ENCODE data around the gene UNC93B1.
"Not testable (repeated sequence)": the region's sequence is repeated elsewhere in the genome, so short reads cannot be mapped to it uniquely, and the experiment has no call there.

UNC93B1 gene

GRCh38 chr11:67993821-67994220 is 10.1 kb downstream of the UNC93B1 start:
- POLR2A ChIA-PET (ENCODE audit: low non-redundant PET); H3K27ac ChIP-seq; DNase-seq (ENCODE audit: low spot score): not testable (repeated sequence)
- peak; percentile 55 for TF ChIP-seq CTCF (conservative IDR thresholded peaks at IDR 0.05; ENCODE audit: low read depth)
- CTCF ChIA-PET = interaction anchor here (0.6 to 1.2 kb wide), 4 partner anchors 17 to 428 kb away, joined by 3 read pairs; no protein-coding TSS in a partner anchor

GRCh38 chr11:67991347-67992121 is 12.4 kb downstream of the UNC93B1 start:
- H3K27ac ChIP-seq; POLR2A ChIA-PET (ENCODE audit: low non-redundant PET); DNase-seq (ENCODE audit: low spot score): not testable (repeated sequence)
- CTCF ChIA-PET = interaction anchor here (0.6 kb wide), 1 partner anchor 279 kb away, joined by 3 read pairs; no protein-coding TSS in a partner anchor

GRCh38 chr11:67990546-67991346 is 13.2 kb downstream of the UNC93B1 start:
- CTCF ChIA-PET; DNase-seq (ENCODE audit: low spot score); H3K27ac ChIP-seq; POLR2A ChIA-PET (ENCODE audit: low non-redundant PET): not testable (repeated sequence)

- CTCF ChIA-PET = not testable (repeated sequence)
These were observed 18.6 kb downstream of the UNC93B1 start for GRCh38 chr11:67985302-67985701.

GRCh38 chr11:67983951-67984350 is 19.9 kb downstream of the UNC93B1 start:
- no peak for TF ChIP-seq CTCF (conservative IDR thresholded peaks at IDR 0.05; ENCODE audit: low read depth)
- H3K27ac ChIP-seq = no peak overlapping the region
- CTCF ChIA-PET = no interaction called here
- POLR2A ChIA-PET (ENCODE audit: low non-redundant PET) = no interaction called here
- DNase-seq (ENCODE audit: low spot score) = no peak

More at GRCh38 chr11:67985302-67985701, 18.6 kb downstream of the UNC93B1 start:
- POLR2A ChIA-PET (ENCODE audit: low non-redundant PET); DNase-seq (ENCODE audit: low spot score); H3K27ac ChIP-seq: not testable (repeated sequence)

GRCh38 chr11:67982255-67982857 is 21.5 kb downstream of the UNC93B1 start:
- CTCF ChIA-PET; H3K27ac ChIP-seq; POLR2A ChIA-PET (ENCODE audit: low non-redundant PET); DNase-seq (ENCODE audit: low spot score): not testable (repeated sequence)

GRCh38 chr11:67981226-67981625 is 22.7 kb downstream of the UNC93B1 start:
- CTCF ChIA-PET; H3K27ac ChIP-seq; DNase-seq (ENCODE audit: low spot score); POLR2A ChIA-PET (ENCODE audit: low non-redundant PET): not testable (repeated sequence)

- POLR2A ChIA-PET (ENCODE audit: low non-redundant PET) = interaction anchor here (0.6 kb wide), 1 partner anchor 49 kb away, joined by 6 read pairs; no protein-coding TSS in a partner anchor
- H3K27ac ChIP-seq; DNase-seq (ENCODE audit: low spot score); CTCF ChIA-PET: not testable (repeated sequence)
These were observed 25.0 kb downstream of the UNC93B1 start for GRCh38 chr11:67978766-67979418.

- H3K27ac ChIP-seq; POLR2A ChIA-PET (ENCODE audit: low non-redundant PET); CTCF ChIA-PET; DNase-seq (ENCODE audit: low spot score): not testable (repeated sequence)
These were observed 29.2 kb downstream of the UNC93B1 start for GRCh38 chr11:67974746-67975145.

GRCh38 chr11:67965830-67966348 is 38.0 kb downstream of the UNC93B1 start:
- H3K27ac ChIP-seq; POLR2A ChIA-PET (ENCODE audit: low non-redundant PET); DNase-seq (ENCODE audit: low spot score): not testable (repeated sequence)
- CTCF ChIA-PET = interaction anchor here (0.5 kb wide), 1 partner anchor 11 kb away, joined by 3 read pairs; no protein-coding TSS in a partner anchor

- DNase-seq (ENCODE audit: low spot score); CTCF ChIA-PET; POLR2A ChIA-PET (ENCODE audit: low non-redundant PET); H3K27ac ChIP-seq: not testable (repeated sequence)
These were observed 39.2 kb downstream of the UNC93B1 start for GRCh38 chr11:67964746-67965145.

- DNase-seq (ENCODE audit: low spot score); POLR2A ChIA-PET (ENCODE audit: low non-redundant PET); H3K27ac ChIP-seq: not testable (repeated sequence)
- CTCF ChIA-PET = interaction anchor here (0.6 kb wide), 1 partner anchor 199 kb away, joined by 3 read pairs; no protein-coding TSS in a partner anchor
These were observed 40.0 kb downstream of the UNC93B1 start for GRCh38 chr11:67963879-67964278.

- DNase-seq (ENCODE audit: low spot score); POLR2A ChIA-PET (ENCODE audit: low non-redundant PET); H3K27ac ChIP-seq: not testable (repeated sequence)
- CTCF ChIA-PET = interaction anchor here (0.6 kb wide), 1 partner anchor 200 kb away, joined by 3 read pairs; no protein-coding TSS in a partner anchor
These were observed 40.7 kb downstream of the UNC93B1 start for GRCh38 chr11:67963217-67963616.

GRCh38 chr11:67956236-67956635 is 47.7 kb downstream of the UNC93B1 start:
- ChIA-PET CTCF (interaction anchor here (1.1 to 1.2 kb wide), 2 partner anchors 47 to 230 kb away, joined by 3 to 6 read pairs; no protein-coding TSS in a partner anchor), POLR2A (ENCODE audit: low non-redundant PET) (interaction anchor here (0.6 kb wide), 1 partner anchor 128 kb away, joined by 3 read pairs; no protein-coding TSS in a partner anchor)
- DNase-seq (ENCODE audit: low spot score); H3K27ac ChIP-seq: not testable (repeated sequence)

Data from RWPE1 (cell line).